Measurements from ENCODE around the gene ZAR1L.

The ZAR1L gene

DNA sequence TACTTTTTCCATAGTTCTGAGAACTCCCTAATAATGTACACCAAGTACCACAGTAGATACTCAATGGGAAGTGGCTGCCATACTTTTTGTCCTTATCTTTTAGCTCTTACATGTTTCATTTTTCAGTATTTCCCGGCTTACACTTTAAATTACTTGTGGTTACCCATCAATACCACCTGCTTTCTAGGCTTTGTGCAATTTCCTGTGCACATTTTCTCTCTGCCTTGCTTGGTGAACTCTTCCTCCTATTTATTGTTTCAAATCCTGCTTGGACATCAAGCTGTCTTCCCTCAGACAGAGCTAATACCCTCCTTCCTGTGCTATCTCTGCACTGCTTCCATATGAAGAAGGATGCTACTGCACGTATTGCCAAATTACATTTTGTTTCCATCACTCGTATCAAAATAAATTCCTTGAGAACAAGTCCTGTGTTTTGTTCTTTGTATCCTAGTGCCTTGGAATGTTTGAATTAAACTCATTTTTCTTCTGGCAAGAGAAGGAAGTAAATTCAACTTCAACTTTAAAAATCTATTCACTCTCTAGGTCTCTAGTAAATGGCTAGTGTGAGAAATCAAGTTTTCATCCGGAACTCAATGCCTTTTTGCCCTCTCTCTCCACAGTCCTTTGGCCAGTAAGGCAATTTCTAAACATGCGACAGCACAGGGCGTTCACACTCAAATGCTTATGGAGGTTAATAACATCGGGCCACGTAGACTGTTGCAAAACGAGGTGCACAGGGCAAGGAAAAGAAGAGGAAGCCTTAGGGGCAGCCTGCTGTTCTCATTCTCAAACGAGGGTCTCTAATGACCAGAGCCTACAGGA is 5.6 kb downstream of the ZAR1L start:
- H3K4me3 ChIP-seq (ENCODE audit: low read length), result no peak overlapping the region
- peak; percentile 74 for DNase-seq (ENCODE audit: low read depth, low spot score)

DNA sequence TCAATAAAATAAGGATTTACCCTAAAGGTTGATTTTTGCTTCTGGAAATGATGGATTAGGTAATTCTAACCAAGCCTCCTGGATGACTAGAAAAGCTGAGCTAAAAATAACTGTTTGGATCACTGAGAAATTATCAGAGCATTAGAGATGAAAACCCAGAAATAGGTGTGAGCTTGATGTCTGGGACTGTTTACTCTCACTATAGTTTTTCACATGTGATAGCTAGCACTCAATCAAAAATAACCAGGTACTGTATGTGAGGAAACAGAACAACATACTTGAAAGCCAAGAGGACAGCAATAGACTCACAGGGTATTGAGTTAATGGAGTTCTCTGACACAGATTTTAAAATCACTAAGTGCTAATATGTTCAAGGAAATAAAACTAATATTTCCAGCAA is 9.5 kb downstream of the ZAR1L start:
- no peak overlapping the region for H3K4me3 ChIP-seq (ENCODE audit: low read length)
- DNase-seq (ENCODE audit: low read depth, low spot score), result no peak

DNA sequence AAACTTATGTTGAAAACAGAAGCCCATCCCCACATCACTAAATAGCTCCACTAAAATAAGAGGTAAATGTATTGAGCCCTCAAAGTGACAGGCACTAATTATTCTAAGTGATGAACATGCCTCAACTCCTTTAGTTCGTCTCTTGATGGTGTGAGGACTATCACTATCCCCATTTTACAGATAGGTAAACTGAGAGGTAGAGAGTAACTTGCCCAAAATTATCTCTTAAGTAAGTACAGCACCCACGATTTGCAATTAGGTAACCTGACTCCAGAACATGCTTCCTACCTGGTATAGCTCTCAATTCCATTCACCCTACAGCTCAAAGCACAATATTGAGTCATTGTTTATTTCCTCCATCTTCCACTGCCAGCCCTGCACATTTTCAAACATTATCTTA is 12.7 kb downstream of the ZAR1L start:
- no peak overlapping the region for H3K4me3 ChIP-seq (ENCODE audit: low read length)
- no peak for DNase-seq (ENCODE audit: low read depth, low spot score)

DNA sequence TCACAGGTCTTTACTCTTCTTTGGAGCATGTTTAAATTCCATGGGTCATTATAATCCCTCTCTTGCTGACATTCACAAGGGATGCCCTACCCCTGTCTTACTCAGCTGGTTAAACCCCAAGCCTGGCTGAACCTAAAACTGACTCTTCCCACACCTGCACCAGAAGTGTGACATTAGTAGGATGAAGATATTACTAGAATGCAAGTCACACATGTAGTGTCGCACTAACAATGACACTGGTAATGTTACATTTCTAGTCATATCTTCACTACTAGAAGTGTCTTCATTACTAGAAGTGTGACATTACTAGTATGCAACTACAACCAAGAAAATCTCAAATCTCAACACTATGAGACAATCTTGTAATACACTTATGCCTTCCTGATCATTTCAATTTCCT is 14.2 kb downstream of the ZAR1L start:
- H3K4me3 ChIP-seq (ENCODE audit: low read length), result no peak overlapping the region
- no peak for DNase-seq (ENCODE audit: low read depth, low spot score)

DNA sequence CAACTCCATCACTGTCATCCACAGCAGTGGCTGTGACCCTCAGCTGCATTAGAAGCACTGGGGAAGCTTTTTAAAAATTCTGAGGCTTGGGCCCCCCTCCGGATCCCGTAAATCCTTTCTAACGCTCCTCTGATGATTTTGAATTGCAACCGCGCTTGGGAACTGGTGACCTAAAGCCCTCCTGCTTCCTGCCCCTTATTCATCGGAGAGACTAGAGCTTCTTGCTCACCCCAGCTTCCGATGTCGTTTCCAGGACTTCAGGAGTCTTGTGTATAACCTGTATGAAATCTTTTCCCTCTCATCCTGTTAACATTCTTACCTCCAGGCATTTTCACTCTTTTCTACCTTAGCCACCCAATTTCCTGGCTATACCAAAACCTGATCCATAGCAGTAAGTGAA is 14.8 kb downstream of the ZAR1L start:
- H3K4me3 ChIP-seq (ENCODE audit: low read length), result no peak overlapping the region
- no peak for DNase-seq (ENCODE audit: low read depth, low spot score)

DNA sequence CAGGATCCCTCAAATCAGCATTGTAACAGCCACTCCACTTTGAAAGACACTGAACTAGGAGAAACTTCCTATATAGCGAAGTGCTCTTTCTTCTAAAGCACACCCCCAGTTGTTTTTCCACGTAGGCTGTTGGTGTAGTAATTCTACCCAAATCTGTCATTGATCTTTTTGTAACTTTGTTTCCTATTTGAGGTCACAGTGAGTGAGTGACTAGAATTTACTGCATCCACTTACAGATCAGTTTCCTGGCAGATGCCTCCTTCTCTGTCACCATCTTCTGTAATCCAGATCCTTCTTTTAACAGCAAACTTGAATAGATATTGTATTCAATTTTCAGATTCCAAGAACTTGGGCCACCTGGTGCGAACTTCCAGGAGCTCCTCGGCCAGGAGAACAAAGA is 15.3 kb downstream of the ZAR1L start:
- DNase-seq (ENCODE audit: low read depth, low spot score), result no peak

DNA sequence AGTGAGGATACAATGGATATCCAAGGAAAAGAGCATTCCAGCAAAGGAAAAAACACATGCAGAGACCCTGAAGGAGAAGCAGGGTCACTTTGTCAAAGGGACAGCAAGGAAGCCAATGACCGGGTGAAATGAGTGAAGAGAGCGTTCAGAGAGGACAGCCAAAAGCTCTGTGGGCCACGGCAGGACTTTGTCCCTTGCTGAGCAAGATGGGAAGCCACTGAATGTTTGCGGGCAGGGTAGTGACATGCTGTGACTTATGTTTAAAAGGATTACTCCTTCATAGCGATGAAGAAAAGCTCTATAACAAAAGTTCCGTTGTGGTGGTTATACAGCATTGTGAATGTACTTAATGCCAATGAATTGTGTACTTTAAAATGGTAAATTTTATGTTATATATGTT is 16.5 kb downstream of the ZAR1L start:
- H3K4me3 ChIP-seq (ENCODE audit: low read length), result no peak overlapping the region

More for the DNA sequence above, 15.3 kb downstream of the ZAR1L start:
- H3K4me3 ChIP-seq (ENCODE audit: low read length), result no peak overlapping the region

DNA sequence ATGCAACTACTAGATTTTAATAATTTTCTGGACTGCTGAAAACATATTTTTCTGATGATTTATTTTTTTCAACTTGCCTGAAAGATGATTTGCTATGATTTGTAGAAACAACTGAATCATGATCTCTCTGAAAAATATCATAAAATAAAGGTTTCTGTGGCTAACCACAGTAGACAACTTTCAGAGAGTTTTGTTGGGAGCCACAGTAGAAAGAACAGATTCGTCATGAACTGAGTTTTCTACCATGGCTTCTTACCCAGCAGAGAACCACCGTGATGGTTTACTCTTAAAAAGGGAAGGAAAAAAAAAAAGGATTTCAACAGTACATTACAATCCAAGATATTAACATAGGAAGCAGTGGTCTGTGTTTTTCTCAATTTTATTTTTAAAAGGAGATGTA is 18.0 kb downstream of the ZAR1L start:
- DNase-seq (ENCODE audit: low read depth, low spot score), result peak; percentile 10
- H3K4me3 ChIP-seq (ENCODE audit: low read length), result no peak overlapping the region

More for the DNA sequence above, 16.5 kb downstream of the ZAR1L start:
- DNase-seq (ENCODE audit: low read depth, low spot score), result no peak

DNA sequence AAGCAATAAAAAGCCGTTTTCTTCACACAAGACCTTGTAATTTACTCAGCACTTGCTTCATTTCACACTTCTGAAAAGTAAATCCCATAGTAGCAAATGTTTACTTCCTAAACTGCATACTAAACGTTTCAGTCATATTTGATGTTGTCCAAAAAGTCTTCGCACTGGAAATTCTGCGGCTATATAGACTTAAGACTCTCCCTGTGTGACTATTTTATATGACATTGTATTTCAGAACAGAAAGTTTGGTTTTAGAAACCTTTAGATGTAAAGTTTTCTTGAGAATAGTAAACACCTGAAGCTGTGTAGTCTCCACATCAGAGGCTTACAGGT is 29.6 kb downstream of the ZAR1L start:
- no peak overlapping the region for H3K4me3 ChIP-seq (ENCODE audit: low read length)
- DNase-seq (ENCODE audit: low read depth, low spot score), result no peak

DNA sequence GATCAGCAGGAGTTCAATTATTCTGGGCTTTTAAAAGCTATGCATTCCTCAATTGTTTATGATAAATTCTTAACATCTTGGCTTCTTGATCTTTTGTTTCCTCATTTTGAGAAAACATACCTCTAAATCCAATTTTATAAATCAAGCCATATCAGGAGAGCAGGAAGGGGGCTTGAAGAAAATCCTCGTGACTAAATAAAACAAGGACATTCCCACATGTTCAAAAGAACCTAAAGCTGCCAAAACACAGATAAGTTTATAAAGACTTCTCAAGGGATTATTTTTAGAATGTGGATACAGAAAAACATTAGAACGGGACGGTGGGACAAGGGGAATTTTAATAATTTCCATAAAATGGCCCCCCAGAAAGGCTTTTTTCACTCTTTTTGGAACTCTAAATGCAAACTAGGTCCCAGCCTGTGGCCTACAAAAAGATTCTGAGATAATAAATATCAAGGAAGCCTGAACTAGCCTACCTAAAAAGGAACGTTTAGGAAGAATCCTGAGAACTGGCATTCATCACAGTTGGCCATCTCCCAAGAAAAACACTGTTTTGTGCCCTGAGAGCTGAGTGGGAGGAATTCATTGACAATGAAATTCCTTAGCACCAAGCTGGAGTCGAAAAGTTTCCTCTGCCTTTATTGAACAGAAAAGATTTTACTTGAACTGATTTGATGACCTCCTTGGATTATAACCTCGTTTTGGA is 30.1 kb downstream of the ZAR1L start:
- no peak overlapping the region for H3K4me3 ChIP-seq (ENCODE audit: low read length)
- no peak for DNase-seq (ENCODE audit: low read depth, low spot score)

DNA sequence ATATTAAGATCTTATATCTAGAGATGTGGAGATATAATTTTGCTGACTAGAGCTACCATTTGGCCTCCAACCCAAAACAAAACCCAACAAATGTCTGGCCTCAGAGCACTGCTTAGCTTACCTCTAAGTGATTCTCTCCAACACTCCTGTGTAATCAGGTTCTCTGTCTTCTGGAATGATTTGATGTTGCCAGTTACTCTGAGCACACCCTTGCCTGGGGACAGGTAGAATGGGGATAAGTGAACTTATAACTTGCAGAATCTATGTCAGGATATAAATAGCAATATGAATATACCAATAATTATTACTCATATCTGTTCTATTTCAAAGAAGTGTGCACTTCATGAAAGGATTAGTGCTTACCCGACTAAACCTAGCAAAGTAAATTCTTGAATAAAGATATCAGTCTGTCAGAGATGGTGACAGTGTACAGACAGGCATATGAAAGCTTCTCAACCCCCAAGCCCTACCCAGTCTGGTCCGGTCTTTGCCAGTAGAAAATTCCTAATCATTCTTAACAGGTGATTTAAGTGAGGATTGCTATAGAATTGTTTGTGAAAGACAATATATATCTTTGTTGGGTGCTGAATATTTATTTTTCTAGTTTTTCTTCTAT is 33.0 kb downstream of the ZAR1L start:
- no peak for DNase-seq (ENCODE audit: low read depth, low spot score)
- H3K4me3 ChIP-seq (ENCODE audit: low read length), result no peak overlapping the region

DNA sequence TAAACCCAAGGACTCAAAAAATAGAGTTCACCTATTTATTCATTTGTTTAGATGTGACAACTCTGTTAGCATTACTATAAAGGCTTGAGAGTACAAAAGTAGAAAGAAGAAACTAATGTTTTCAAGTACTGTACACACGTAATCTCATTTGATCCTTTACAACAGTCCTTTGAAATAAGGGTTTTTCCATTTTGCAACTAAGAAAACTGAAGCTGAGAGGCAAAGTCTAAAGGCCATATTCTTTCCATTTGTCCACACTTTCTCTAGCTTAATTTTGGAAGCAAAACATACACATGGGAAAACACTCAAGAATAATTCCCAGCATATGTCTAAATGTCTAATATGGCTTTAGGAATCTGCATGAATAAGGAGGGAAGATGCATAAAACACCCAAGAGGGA is 34.1 kb downstream of the ZAR1L start:
- H3K4me3 ChIP-seq (ENCODE audit: low read length), result no peak overlapping the region

DNA sequence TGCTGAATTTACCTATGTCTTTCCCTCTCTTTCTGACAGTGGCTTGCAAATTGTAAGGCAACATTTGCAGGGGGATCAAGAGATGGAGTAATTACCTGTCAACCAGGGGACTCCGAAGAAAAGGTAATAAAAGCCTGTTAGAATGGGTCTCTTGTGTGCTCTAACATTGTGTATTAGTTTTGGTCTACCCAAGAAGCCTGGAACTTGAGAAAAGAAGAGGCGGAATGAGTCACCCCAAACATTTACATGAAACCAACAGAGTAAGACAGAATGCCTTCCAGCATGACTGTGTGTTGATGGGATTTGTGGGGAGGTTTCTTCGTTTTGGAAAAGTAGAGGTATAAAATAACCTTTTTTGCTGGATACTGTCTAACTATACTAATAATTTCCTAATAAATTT is 36.7 kb downstream of the ZAR1L start:
- DNase-seq (ENCODE audit: low read depth, low spot score), result no peak

More for the DNA sequence above, 34.1 kb downstream of the ZAR1L start:
- DNase-seq (ENCODE audit: low read depth, low spot score), result no peak

DNA sequence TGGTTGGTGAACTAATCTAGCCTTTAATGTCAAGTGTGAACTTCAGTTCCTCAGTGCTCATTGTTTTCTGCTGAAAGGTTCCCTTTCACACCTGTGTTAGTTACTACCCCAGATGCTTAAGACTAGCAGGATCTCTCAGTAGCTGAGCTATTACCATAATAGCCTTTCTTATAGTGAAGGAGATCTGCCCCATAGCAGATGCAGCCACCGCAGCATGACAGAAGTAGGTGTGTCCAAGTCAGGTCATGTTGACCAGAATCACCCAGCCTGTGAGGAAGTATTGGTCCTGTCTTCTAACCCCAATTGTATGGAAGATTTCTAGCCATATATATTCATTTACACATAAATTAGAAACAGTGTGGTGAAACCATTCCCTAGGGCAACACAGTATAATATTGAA is 37.3 kb downstream of the ZAR1L start:
- no peak for DNase-seq (ENCODE audit: low read depth, low spot score)
- H3K4me3 ChIP-seq (ENCODE audit: low read length), result no peak overlapping the region

More for the DNA sequence above, 36.7 kb downstream of the ZAR1L start:
- no peak overlapping the region for H3K4me3 ChIP-seq (ENCODE audit: low read length)

DNA sequence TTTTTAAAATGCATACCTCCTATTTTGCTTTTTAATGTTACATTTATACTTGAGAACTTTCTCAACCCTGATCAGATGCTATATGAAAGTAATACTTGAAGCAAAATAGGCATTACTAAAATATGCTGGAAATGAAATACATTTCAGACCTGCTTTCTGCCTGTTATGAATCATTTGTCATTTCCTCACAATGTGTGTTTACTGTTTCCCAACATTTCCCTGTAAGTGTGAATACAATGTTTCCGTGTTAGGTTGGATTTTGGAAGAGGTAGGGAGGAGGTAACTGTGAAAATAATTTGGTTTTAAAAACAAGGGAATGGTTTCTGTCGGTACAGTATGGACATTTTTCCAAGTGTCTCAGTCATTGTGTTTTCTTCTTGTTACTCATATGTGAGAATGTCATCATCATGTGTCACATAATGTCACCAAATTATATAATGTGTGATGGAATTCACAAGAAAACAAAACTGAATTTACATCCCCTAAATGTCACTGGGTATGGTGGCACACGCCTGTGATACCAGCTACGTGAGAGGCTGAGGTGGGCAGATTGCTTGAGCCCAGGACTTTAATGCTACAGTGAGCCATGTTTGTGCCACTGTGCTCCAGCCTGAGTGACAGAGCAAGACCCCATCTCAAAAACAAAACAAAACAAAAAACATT is 43.0 kb downstream of the ZAR1L start:
- no peak overlapping the region for H3K4me3 ChIP-seq (ENCODE audit: low read length)
- DNase-seq (ENCODE audit: low read depth, low spot score), result no peak

DNA sequence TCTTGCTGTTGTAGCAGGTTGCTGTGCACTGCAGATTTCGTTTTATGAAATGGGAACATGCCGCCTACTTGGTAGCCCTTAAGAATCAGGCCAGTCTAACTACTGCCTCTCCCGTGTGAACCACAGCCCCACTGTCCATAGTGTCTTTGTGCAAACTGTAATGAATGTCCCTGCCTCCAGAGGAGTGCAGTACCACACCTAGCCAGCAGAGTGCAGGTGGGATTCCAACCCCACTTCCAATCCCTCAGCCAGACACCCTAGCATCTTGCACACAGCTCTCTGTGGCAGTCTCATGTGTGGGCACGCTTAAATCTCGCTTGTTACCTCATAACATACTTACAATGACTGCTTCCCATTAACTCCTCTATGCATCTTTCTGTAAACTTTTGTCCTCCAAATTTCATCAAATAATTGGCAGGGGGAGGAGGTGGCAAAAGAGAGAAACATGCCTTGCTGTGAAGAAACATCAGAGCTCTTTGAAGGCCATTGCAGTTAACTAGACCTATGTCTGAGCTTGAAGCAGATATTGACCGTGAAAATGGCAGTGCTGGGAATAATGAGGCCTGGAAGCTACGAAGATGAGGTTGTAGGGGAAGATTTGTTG is 47.2 kb downstream of the ZAR1L start:
- DNase-seq (ENCODE audit: low read depth, low spot score), result no peak
- H3K4me3 ChIP-seq (ENCODE audit: low read length), result no peak overlapping the region

DNA sequence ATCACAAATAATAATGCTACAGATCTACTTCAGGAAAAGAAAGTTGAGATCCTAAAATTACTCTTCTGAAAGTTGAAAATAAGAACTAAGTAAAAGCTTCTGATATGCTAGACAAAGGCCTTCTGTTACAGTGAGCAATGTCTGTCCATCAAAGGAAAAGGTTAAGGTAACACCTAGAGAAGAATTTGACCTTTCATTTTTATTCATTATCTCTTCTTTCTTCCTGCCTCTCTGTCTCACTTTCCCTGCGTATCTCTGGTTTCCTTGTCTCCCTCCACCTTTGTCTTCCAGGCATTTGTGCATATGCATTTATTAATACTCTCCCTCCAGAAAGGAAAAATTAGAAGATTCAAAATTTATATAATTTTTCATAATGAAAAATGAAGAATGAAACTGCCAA is 49.0 kb downstream of the ZAR1L start:
- no peak for DNase-seq (ENCODE audit: low read depth, low spot score)
- no peak overlapping the region for H3K4me3 ChIP-seq (ENCODE audit: low read length)

DNA sequence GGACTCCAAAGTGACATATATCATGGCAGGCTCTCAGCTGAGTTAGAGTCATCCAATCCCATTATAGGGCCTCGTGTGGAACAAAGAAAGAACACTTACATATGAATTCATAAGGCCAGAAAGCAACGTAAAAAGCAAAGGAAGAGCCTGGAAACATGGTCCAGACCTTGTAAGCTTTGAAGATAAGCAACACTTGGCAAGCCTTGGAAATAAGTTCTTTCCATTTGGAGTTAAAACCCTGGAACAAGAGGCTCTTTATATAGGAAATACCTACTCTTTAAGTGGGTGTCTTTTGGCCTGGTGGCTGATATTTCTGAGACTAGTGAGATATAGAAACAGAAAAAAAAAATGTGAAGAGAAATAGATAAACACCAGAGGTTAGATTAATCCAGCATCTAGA is 49.4 kb downstream of the ZAR1L start:
- no peak for DNase-seq (ENCODE audit: low read depth, low spot score)
- no peak overlapping the region for H3K4me3 ChIP-seq (ENCODE audit: low read length)

DNA sequence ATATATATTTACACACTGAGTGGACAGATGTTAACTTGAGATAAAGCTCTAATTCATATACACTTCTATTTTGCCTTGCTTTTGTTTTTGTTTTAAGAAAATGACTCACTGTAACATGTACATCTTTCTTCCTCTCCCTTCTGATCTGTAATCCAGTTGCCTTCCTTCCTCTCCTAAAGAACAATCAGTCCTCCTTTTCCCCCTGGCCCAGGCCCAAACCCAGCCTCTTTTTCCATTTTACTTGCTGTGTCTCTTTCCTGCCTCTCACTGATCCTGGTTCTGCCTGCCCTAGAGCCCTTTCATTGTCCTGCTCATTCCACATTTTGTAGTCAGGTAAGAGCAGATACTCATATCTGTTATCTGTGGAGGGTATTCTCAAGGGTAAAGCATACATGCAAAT is 50.8 kb downstream of the ZAR1L start:
- no peak for DNase-seq (ENCODE audit: low read depth, low spot score)
- H3K4me3 ChIP-seq (ENCODE audit: low read length), result no peak overlapping the region

DNA sequence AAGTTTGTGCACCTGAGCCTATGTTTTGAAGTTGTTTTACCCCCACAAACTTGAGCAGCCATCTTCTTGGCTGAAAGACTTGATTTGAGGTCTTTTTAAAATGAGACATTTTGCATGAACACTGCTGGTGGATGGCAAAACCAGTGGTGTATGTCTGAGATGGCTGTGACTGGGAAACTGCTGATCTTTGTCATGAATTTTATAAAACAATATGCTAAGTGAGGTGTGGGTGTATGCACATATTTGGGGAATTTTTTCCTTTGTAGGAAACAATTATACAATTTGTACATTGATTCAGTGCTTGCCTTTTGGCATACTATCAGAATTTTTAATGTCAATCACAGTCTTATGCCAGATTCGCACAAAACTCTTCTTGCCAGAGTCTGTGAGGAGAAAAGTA is 52.5 kb downstream of the ZAR1L start:
- H3K4me3 ChIP-seq (ENCODE audit: low read length), result no peak overlapping the region

More for the DNA sequence above, 52.5 kb downstream of the ZAR1L start:
- no peak for DNase-seq (ENCODE audit: low read depth, low spot score)
